HUDEP-2 (cell line): ENCODE data around the gene MCF2L2.
A peak's percentile ranks its signal among the peaks of the same experiment; 100 is the strongest.

Source experiments
- DNase-seq, 76 experiments: peaks; one replicate each; lab custom pipeline; 2025; ENCODE audit not compliant: unreplicated experiment in 76 of 76; lab: John Stamatoyannopoulos, UW

MCF2L2 gene

DNA sequence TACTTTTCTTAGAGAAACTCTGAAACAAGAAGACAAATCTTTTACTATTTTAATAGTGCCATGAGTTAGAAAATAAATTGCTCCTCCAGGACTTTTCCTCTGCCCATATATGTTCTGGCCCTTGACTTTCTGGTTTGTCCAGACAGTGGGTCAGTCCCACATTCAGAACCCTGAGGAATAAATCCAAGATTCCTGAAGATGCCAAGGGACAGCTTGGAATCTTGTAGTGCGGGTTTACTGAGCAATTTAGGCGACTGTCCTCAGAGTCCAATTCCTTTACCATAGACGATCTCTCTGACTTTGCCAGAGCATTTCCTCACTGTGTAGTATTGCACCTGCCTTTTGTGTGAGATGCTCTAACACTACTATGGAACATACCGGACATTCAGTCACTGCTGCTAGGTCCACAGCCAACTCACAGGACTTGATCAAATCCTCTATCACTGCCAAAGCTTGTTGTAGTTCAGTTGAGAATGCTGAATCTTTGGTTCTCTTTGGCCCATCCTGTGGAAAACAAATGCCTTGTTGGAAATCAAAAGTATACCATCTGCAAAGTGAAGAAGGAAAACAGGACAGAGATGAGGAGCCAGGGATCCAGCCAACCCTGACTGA, 212.7 kb downstream of the MCF2L2 start:
- no peak for DNase-seq

DNA sequence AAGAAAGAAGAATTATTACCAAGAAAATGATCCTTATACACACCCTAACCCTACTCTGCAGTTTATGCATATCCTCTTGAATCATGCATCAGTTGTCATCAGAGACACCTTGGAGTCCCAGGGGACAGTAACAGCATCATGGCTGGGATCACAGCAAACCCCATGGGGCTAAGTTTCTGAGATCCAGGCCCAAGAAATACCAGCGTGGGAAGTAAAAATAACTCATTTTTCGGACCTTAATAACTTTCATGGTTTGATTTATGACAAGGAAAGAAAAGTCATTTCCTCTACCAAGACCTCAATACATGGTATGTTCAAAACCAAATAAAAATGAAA, 214.2 kb downstream of the MCF2L2 start:
- no peak for DNase-seq

DNA sequence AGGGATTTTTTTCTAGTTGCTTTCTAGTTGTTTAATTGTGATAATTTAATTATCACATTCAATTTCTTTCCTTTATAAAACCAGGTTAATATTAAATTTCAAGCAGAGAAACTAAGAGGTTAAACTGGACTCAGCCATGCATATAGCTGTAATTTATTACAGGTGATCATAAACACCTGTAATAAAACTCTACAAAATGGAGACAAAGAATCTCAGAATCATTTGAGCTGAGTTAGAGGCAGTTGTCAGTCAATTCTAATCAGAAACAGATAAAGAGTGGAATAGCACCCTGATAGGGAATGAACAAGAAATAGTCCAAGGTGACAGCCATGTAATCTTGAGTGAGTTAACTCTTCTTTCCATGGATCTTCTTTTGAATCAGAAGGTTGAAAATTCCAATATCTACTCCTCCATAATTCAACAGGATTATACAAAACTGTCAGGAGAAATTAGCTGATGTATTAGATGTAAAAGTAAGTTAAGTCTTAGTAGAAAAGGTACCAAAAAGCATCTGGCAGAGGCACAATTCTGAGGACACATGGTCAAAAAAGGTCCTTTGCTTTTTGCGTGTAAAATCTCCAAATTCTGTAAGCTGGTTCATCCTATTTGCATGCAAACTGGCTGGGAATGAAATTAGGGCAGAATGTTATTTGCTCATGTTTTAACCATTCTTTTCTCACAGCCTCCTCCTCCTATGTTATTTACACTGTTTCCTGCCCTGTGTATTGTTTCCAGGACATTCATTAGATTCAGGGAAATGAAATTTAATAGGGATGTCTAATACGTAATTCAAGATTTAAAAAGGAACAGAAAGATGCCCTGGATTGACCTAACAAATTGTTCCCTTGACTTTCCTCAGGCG, 214.8 kb downstream of the MCF2L2 start:
- DNase-seq: no peak

DNA sequence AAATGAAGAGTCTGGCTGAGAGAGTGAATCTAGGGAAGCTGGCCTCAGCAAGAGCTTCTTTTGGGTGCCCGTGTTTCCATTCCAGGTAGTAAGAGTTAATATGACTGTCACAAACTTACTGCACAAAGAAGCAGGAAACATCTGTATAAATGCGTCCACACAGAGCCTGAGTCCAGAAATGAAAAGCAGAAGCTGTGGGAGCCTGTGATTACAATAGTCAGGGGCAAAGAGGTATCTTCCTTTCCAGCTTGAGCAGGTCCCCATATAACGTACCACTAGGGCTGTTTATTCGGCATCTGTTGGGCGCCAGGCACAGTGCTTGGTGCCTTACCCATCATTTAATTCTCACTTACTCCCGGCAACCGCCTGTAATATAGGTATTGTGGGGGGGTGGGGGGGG, 215.9 kb downstream of the MCF2L2 start:
- DNase-seq: no peak

GRCh38 chr3:183212096-183212495, 216.3 kb downstream of the MCF2L2 start:
- DNase-seq: no peak

- DNase-seq: no peak
Observed at GRCh38 chr3:183211352-183211751, 217.1 kb downstream of the MCF2L2 start.

DNA sequence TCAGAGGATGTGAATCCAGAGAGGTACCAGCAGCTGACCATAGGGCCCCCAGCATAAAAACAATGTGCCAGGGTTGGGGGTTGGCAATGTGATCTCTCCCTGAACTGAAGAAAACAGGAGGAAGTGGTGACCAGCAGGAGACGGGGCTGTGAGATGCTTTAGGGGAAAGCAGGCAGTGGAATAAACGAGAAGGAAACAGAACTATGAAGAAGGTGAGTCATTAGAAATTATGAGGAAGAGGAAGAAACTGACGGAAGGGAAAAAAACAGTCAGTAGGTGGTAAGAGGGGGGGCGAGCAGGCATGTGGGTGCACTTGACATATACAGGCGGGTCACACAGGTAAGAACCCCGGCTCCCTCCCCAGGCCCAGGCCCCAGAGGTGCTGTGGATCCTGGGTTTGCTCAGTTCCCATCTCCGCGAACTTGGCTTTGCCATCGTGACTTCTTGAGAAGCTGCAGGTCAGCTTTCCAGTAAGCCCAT, 217.5 kb downstream of the MCF2L2 start:
- no peak for DNase-seq

DNA sequence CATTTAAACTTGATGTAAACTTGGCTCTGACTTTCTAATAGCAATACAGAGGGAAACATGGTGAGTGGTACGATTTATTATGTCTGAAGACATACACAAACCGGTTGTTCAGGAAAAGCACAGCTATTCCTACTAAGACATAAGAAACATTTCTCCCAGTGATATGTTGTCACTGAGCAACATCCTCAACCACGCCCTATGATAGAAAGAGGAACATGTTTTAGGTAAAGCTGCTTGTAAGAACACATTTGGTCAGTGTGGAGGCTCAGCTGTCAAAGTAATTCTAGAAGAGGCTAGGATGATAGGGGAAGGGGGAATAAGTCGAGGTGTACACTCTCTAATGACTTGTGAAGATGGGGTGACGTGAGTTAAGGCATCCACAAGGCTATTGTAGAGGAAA, 218.1 kb downstream of the MCF2L2 start:
- DNase-seq: no peak

GRCh38 chr3:183208800-183209199, 219.6 kb downstream of the MCF2L2 start:
- DNase-seq: no peak

DNA sequence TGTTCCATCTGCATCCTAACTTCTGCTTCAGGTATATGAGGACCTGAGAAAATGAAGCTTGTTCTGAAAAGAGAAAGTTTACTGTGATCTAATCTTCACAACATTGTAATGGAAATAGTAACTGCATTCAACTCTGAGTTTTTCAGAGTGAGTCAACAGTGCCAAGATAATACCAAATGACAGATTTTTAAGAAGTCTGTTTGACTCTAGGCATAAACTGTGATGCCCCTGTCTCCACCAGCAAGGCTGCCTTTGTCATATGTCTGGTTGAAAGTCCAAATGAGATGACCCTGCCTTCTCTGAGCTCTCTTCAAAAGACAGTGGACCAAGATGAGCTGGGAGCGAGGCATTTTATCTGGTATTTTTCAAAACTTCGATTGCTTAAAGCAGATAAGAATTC, 220.2 kb downstream of the MCF2L2 start:
- no peak for DNase-seq

DNA sequence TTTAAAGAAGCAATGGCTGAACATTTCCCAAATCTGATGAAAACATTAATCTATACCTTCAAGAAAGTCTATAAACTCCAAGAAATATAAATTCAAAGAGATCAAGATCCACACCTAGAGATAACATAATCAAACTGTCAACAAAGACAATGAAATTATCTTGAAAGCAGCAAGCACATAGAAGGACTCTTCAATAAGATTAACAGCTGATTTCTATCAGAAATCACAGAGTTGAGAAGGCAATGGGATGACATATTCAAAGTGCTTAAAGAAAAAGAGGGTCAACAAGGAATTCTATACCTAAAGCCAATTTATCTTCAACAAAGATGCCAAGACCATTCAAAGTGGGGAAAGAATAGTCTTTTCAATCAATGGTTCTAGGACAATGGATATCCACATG, 224.7 kb downstream of the MCF2L2 start:
- no peak for DNase-seq

GRCh38 chr3:183202004-183202722, 226.3 kb downstream of the MCF2L2 start:
- no peak for DNase-seq

GRCh38 chr3:183198939-183199338, 229.5 kb downstream of the MCF2L2 start:
- no peak for DNase-seq

DNA sequence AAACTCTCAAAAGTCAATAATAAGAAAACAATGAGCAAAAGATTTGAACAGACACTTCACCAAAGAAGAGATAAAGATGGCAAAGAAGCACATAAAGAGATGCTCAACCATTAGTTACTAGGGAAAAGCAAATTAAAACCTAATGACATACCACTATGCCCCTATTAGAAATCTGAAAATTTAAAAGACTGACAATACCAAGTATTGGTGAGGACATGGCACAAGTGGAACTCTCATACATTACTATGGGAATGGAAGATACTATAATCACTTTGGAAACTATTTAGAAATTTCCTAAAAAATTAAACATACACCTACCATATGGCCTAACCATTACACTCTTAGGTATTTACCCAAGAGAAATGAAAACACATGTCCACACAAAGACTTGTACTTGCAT, 230.7 kb downstream of the MCF2L2 start:
- DNase-seq: no peak

- DNase-seq: no peak
Observed at GRCh38 chr3:183195266-183195665, 233.2 kb downstream of the MCF2L2 start.

DNA sequence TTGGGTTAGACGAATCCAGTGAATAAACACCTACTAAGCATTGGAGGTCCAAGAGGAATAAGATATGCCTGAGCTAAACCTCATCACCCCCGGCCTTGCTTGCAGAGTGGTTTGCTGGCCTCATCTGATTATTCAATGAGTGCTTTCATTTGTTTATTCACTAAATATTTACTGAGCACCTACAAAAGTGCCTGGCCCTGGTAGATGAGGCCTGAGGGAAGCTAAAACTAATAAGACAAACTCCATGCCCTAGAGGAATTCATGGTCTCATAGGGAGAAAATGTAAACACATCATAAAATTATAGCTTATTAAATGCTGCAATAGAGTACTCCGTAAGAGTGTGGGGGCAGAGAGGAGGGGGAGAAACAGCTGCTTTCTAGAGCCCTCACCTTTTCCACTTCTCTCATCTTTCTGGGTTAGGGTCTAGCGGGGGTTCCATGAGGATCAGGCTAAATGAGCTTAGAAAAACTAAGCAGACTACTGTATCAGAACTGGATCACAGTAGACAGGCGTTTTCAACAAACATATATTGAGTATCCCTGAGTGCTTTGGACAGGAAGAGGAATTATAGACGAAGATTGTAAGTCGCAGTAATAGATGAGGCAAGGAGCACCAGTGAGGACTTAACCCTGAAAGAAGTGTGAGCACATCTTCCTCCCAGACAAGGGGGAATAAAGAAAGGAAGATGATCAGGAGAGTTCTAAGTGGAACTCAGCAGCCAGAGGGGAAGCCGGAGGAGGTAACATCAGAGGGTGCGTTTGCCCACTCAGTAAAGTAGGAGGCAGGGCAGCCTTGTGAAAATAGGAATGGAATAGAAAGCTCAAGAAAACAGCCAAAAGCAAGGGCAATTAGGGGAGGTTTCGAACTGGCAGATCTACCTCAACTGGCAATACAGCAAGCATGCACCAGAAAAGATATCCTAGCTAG, 234.4 kb downstream of the MCF2L2 start:
- no peak for DNase-seq

- DNase-seq: no peak
Observed at GRCh38 chr3:183192650-183193300, 235.6 kb downstream of the MCF2L2 start.

- no peak for DNase-seq
Observed at GRCh38 chr3:183189641-183190040, 238.8 kb downstream of the MCF2L2 start.

DNA sequence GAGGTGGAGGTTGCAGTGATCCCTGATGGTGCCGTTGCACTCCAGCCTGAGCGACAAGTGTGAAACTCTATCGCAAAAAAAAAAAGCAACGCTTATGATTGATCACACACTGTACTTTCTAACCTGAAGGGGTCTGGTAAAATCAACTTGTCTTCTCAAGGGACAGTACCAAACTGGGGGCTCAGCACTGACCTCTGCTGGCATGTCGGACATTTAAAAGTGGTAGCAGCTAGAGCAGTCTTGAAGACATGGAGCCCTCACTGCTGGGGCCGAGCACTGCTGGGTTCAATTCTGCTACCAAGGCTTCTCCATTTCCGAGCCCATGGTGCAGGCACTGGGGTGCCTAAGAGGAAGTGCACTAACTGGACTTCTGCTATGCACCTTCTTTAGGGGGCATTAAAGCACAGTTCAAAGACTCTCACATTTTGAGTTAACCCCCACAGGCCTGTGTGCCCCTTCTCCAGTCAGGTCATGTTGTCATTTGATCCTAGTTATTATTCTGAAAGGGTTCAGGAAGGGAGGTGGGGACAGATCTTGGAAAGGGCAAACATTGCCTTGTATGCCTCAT, 239.4 kb downstream of the MCF2L2 start:
- DNase-seq: peak in 47 of 76 experiments; percentile 3 to 52 (median 26)

DNA sequence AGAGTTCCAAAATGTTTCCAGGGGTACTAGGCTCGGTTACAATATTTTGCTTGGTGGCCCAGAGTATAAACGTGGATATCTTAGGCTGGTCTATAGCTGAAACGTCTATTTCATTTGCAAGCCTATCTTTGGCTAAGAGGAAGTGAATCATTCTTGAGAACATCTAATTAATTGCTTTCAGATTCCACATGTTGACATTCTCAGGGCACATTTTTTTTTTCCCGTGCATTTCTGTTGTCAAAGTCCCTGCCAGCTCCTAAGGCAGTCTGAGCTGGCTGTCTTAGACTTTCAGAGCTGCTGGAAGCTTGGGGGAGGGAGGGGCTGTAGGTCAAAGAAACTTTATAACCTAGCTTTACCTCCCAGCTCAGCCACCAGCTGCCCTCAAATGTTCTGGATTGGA, 242.7 kb downstream of the MCF2L2 start:
- no peak for DNase-seq
